Lower lobe of right lung (tissue), 2 donors: ENCODE results near the gene NANOS1. TPM values are rescaled to one million over a fixed set of nuclear protein-coding genes. Genes with fewer than 3 reads are reported as not detected.

Experiments
- ATAC-seq, 2 donors: fragments of 200-7000 bp; cut with Tn5 transposase; one replicate each; pipeline ENCODE4 v1.9.1; 2020 to 2022; ENCODE audit warnings: mild to moderate bottlenecking in 2 of 2, moderate library complexity in 2 of 2
- DNase-seq: peaks from one replicate; pipeline ENCODE4 v3.0.0-alpha.2; 2020
- H3K27ac ChIP-seq: fragments of 200-600 bp; one replicate; pipeline ENCODE4 v1.8.0; 2022
- H3K27me3 ChIP-seq: fragments of 200-600 bp; one replicate; pipeline ENCODE4 v1.8.0; 2022; ENCODE audit warnings: low read depth
- H3K36me3 ChIP-seq: fragments of 200-600 bp; one replicate; pipeline ENCODE4 v1.8.0; 2022; ENCODE audit warnings: mild to moderate bottlenecking
- H3K4me1 ChIP-seq: fragments of 200-600 bp; one replicate; pipeline ENCODE4 v1.8.0; 2022
- H3K4me3 ChIP-seq: fragments of 200-600 bp; one replicate; pipeline ENCODE4 v1.8.0; 2022; ENCODE audit warnings: mild to moderate bottlenecking
- H3K9me3 ChIP-seq: fragments of 200-600 bp; one replicate; pipeline ENCODE4 v1.8.0; 2022
- CTCF ChIP-seq: fragments of 200-600 bp; IDR thresholded peaks from one replicate; pipeline ENCODE4 v1.8.0; 2022; ENCODE audit warnings: antibody characterized with exemption, mild to moderate bottlenecking
- intact Hi-C: fragments of 100-400 bp; cut with DNase I; formaldehyde crosslinking; loops from one replicate; pipeline ENCODE4 v1.11.0; 2022
- long read RNA-seq: library from polyadenylated mRNA; unstranded; transcript quantifications from one replicate; pipeline ENCODE4 v2.0.0, GENCODE V29; 2021
- total RNA-seq: library from RNA; stranded (reverse); fragmentation: NEBNext Ultra II Directional; extraction: Animal tissue kit (Norgen Biotek cat#: 25700); gene quantifications from one replicate; pipeline ENCODE4 v1.2.1, GENCODE V29; 2021
- donor health status: DM: no; HTN: yes; CAD: no; lungs with severe emphysema.

Gene NANOS1
- total RNA-seq: 1.9 TPM
- long read RNA-seq, full-length matches to known transcripts: 8 of 8 reads
- long read RNA-seq, partial matches to known transcripts: 0 of 8 reads
- long read RNA-seq, other reads (novel, unspliced or antisense): 0 of 8 reads

GRCh38 chr10:119029613-119030420, at the start of gene NANOS1:
TSS of gene NANOS1 (plus strand) at chr10:119029714. CDS start at chr10:119029802, 88 bp downstream.
- ATAC-seq (no peak), DNase-seq (no peak)
- H3K27ac ChIP-seq: no peak within 1 kb of the TSS
- intact Hi-C loops: no loop called here
- peaks cover 26% of the 10 kb centered on the region for H3K36me3 ChIP-seq
- no peaks in the 10 kb centered on the region for H3K27me3 ChIP-seq
- H3K9me3 ChIP-seq: no peaks in the 10 kb centered on the region
- H3K4me1 ChIP-seq: peaks cover 24% of the 10 kb centered on the region
- peak within 1 kb of the TSS; percentile 61 for H3K4me3 ChIP-seq
- no peak for TF ChIP-seq CTCF

GRCh38 chr10:118980135-118980865, 49.2 kb upstream of the NANOS1 start:
- ATAC-seq (peak in 1 of 2 donors; percentile 33), DNase-seq (no peak)

GRCh38 chr10:118980870-118981269, 48.6 kb upstream of the NANOS1 start:
- TF ChIP-seq CTCF: no peak
- DNase-seq (no peak), ATAC-seq (no peak)
- intact Hi-C loops: no loop called here
- no peak overlapping the region for H3K4me3 ChIP-seq
- no peaks in the 10 kb centered on the region for H3K4me1 ChIP-seq
- no peak overlapping the region for H3K27ac ChIP-seq
- H3K27me3 ChIP-seq: peaks cover 4% of the 10 kb centered on the region
- H3K36me3 ChIP-seq: no peaks in the 10 kb centered on the region
- H3K9me3 ChIP-seq: peaks cover 5% of the 10 kb centered on the region

More at GRCh38 chr10:118980135-118980865, 49.2 kb upstream of the NANOS1 start:
- no peaks in the 10 kb centered on the region for H3K4me1 ChIP-seq
- H3K9me3 ChIP-seq: peaks cover under 1% of the 10 kb centered on the region
- no peak overlapping the region for H3K4me3 ChIP-seq
- peaks cover 4% of the 10 kb centered on the region for H3K27me3 ChIP-seq
- H3K36me3 ChIP-seq: no peaks in the 10 kb centered on the region
- H3K27ac ChIP-seq: no peak overlapping the region
- no peak for TF ChIP-seq CTCF
- intact Hi-C loops: no loop called here

GRCh38 chr10:118981946-118982345, 47.6 kb upstream of the NANOS1 start:
- Histone ChIP-seq H3K4me1 (no peaks in the 10 kb centered on the region), H3K36me3 (no peaks in the 10 kb centered on the region), H3K9me3 (peaks cover 8% of the 10 kb centered on the region), H3K4me3 (no peak overlapping the region), H3K27ac (no peak overlapping the region), H3K27me3 (peaks cover 4% of the 10 kb centered on the region)
- ATAC-seq (no peak), DNase-seq (no peak)
- intact Hi-C loops: no loop called here
- no peak for TF ChIP-seq CTCF

- no peak for TF ChIP-seq CTCF
- H3K36me3 ChIP-seq: no peaks in the 10 kb centered on the region
- intact Hi-C loops: no loop called here
Measured at GRCh38 chr10:118982366-118982765, 47.1 kb upstream of the NANOS1 start.

More at GRCh38 chr10:118982366-118982765, 47.1 kb upstream of the NANOS1 start:
- no peak for DNase-seq
- ATAC-seq: no peak
- Histone ChIP-seq H3K27ac (no peak overlapping the region), H3K4me3 (no peak overlapping the region), H3K4me1 (no peaks in the 10 kb centered on the region), H3K27me3 (peaks cover 4% of the 10 kb centered on the region), H3K9me3 (peaks cover 8% of the 10 kb centered on the region)
